Activated naive CD4-positive, alpha-beta T cell treated with anti-CD3 and anti-CD28 coated beads, Interleukin-2, amount 50 U/mL, for 16 hours (primary cell): ENCODE measurements around the gene FEZF1.

ENCODE experiments used
- DNase-seq: peaks from one replicate; pipeline ENCODE4 v3.0.0-alpha.2; 2020

The FEZF1 gene

GRCh38 chr7:122304319-122304975 lies at the start of gene FEZF1:
TSS of gene FEZF1 (minus strand) at chr7:122304750. CDS start at chr7:122304437, 313 bp downstream.
- no peak for DNase-seq

- no peak for DNase-seq
These were observed 47.9 kb upstream of the FEZF1 start for GRCh38 chr7:122352454-122352853.

DNA sequence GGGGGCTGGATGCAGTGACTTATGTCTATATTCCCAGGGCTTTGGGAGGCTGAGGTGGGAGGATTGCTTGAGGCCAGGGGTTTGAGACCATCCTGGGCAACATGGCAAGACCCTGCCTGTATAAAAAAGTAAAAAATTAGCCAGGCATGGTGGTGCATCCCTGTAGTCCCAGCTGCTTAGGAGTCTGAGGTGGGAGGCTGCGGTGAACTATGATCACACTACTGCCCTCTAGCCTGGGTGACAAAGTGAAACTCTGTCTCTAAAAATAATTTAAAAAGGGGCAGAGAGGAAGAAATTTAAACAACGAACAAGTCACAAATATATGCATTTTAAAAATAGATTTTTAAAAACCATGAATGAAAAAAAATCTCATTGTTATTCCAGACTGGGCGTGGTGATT lies 46.2 kb upstream of the FEZF1 start:
- DNase-seq = no peak

DNA sequence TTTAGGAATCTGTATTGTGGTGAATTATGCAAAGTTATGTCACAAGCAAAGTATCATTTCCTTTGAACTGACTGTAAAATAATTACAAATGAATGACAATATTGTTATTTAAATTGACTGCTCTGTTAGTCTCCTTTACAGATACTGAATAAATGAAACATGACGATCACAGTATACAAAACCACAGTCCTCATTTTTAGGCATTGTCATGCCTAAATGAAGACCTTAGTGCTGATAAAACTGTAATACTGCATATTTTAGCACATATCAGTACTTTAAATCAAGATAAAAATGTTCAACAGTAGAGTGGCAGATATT lies 39.7 kb upstream of the FEZF1 start:
- no peak for DNase-seq

DNA sequence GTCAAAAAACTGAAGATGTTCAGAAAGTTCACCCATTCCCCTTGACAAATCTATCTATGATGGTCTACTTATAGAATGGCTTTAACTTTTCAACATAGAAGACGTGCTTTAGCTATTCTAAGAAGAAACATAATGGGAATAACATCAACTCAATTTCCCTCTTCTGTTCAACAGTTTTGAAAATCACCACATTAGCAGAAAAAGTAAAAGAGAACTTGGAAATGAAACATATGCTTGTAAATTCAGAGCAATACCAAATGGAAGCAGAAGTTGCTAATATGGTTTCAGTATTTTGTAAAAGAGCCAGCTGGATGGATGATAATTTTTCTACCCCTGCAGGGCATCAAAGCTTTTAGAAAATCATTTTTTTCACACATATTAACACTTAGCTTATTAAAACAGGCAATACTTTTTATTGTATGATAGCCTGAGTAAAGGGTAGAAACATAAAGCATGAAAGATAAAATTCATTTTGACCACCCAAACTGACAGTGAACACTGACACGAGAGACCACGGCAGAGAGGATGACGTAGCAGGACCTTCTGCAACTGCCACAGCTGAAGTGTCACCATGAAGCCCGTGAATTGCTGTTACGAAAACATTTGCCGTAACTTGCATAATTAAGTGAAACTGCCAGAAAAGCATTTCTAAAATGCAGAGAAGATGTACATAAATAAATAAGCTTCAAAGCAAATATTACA lies 39.2 kb upstream of the FEZF1 start:
- no peak for DNase-seq

GRCh38 chr7:122340427-122340826 lies 35.9 kb upstream of the FEZF1 start:
- DNase-seq = no peak

GRCh38 chr7:122339145-122339904 lies 34.8 kb upstream of the FEZF1 start:
- DNase-seq = no peak

GRCh38 chr7:122337011-122337410 lies 32.5 kb upstream of the FEZF1 start:
- DNase-seq = no peak

DNA sequence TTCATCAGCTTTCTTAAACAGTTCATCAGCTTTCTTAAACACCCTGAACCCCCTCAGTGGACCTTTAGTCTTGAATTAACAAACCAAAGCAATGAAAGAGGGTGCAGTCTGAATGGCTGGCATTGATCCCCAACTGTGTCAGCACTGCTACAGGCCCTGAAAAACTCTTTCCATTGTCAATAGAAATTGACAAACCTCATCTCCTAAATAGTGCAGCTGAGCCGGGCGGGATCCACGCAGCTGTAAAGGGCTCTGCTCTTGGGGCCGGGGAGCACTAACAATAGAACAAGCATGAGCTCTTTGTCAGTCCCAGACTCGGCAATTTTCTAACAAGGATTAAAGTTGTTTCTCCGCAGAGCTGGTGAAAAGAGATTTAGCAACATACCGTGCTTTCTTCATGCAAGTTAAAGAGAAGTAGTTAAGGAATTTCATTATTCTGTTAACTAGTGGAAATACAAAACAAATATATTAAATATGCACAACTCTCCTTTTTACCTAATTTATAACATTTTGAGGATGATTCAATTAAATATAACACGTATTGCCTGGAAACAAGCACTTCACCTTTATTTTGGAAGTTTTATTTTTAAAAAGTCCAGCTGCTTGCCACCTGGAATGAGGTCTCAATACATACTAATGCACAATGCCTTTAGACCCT lies 24.7 kb upstream of the FEZF1 start:
- DNase-seq = no peak

GRCh38 chr7:122327969-122328368 lies 23.4 kb upstream of the FEZF1 start:
- no peak for DNase-seq

- DNase-seq = no peak
These were observed 12.2 kb upstream of the FEZF1 start for GRCh38 chr7:122316467-122317388.

DNA sequence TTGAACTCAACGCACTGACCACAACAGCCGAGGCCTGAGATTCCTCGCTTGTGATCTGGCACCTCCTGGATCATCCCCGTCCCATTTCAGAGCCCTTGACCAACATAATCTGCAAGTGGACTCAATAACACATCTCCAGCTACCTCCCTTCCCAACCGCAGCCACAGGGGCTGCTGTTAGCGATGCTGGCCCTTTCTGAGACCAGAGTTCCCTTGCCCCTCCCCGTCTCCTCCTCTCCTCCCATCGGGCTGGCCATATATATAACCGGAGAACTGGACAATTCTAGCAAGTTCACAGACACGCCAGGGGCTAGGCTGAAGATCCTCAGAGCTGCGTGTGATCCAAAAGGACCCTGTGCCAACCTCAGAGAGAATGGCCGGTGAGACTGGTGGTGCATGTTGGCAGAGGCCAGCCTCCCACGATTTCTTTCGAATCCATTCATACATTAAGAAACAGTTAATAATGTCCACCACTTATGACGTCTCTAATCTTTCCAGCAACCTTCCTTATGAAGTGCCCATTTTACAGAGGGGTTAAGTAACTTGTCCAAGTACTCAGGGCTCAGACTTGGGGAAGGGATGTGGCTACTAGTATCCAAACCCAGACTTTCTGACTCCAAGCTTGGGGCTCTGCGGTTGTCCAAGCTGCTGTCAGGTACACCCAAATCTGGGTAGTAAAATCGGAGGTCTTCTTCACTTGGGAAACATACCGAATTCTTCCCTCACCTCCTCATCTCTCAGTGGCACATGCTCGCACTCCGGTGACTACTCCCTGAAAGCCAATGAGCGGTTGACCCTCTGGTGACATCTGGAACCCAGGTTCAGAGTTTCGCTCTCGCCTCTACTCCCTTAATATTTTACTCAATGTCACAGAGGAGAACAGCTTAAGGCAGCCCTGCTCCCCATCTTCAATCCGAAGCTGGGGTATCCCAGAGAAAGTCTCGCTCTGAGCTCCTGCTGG lies 11.2 kb upstream of the FEZF1 start:
- no peak for DNase-seq

DNA sequence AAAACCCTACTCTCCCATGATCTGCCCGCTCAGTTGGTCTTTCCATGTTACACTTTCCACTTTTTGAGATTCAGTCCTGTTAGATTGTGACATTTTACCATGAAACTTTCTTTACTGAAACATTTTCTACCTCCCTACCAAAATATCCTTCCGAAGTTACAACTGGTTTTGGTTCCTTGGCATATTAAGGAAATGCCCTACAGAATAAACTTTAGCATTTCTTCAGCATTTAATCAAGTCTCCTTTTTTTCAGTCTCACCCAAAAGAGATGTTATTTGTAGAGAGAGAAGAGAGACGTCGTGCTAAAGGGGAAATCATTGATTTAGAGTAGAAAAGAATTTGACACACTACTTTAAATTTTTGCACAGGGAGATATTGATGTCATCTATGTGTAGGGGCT lies 9.7 kb upstream of the FEZF1 start:
- no peak for DNase-seq

- DNase-seq = no peak
These were observed 8.2 kb upstream of the FEZF1 start for GRCh38 chr7:122312789-122313188.

DNA sequence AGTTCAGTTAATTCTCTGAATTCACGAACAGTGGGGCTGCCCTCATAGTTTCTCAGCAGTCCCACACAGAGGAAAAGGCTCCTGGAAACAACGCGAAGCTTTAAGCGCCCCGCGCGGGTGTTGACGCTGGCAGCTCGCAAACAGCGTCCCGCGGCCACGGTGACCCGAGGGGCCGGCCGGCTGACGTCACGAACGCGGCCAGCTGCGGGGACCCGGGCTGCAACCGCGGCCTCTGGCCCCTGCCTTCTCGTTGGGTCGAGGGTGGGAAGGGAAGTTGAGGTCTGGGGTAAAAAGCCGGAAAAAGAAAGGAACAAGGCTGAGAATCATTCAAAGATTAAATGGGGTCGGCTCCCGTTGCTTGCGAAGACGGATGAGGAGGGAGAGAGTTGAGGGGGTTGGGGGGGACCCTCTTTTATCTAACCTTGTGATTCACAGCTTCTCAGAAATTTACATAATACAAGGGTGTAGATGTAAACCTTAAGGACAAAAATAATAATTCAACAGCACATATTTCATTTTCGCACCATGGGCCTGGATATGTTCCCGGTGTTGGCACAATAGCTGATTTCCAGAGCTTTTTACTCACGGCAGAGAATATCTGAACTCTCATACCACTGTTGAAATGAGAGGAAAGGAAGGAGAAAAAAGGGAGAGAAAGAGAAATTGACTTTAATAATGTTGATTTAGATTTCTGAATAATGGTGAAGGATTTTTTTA lies 7.3 kb upstream of the FEZF1 start:
- DNase-seq = no peak

DNA sequence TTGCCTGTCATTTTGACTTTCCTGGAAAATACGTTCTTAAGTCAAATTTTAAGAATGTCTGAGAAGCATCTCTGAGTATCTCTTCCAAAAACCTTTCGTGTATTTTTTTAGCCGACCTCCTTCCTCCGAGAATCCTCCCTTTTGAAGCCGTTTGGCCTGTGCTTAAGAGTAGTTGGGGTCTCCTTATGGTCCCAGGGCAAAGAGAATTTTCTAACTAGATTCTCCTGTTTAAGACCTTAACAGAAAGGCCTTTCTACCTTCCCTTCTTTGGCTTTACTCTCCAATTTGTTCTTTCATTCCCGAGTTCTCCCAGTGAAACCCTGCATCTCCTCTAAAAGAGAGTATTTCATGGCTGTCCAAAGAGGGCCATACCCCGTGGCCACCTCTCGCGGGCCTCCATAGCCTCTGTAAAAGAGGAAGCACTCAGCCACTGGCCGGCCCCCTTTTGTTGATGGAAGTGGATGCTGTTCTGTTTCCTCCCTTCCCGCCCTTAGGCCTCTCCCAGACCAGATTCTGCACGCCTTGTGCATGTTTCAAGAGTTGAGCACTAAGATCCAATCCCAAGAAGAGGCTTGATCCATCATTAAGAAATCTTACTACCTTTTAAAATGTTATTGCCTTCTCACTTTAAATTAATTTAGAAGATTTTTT lies 6.6 kb upstream of the FEZF1 start:
- no peak for DNase-seq

- DNase-seq = no peak
These were observed 5.8 kb upstream of the FEZF1 start for GRCh38 chr7:122310119-122311021.

- no peak for DNase-seq
These were observed 4.9 kb upstream of the FEZF1 start for GRCh38 chr7:122309421-122309820.

DNA sequence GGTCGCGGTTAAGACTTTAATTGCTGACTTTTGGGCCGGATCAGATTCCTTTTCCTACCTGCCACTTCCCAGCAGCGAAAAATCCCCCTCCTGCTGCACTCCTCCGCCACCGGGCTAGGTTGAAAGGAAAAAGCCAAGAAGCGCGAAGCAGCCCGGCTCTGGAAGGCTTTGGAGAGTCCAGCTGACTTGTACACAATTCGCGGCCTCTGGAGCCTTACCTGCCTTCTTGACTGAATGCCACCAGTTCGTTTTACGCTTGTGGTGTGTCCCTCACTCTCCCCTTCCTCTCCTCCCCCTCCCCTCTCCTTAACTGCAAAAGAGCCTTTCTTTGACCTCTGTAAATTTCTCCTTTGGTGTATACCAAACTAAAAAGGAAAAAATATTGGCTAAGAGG lies 2.7 kb upstream of the FEZF1 start:
- DNase-seq = no peak
